HG02943 (cell line): ENCODE results near the gene NPEPL1.

Experiments
- ATAC-seq: cut with Tn5 transposase; IDR thresholded peaks from one replicate; pipeline ENCODE4 v1.9.1; 2021; ENCODE audit warnings: mild to moderate bottlenecking, low read depth, moderate library complexity; ENCODE audit not compliant: unreplicated experiment

Gene NPEPL1

GRCh38 chr20:58698741-58699622 lies 6.4 kb downstream of the NPEPL1 start:
- ATAC-seq, result no peak

GRCh38 chr20:58699623-58700107 lies 7.1 kb downstream of the NPEPL1 start:
- no peak for ATAC-seq

GRCh38 chr20:58700121-58700821 lies 7.7 kb downstream of the NPEPL1 start:
- no peak for ATAC-seq

- ATAC-seq, result no peak
These were observed 8.2 kb downstream of the NPEPL1 start for GRCh38 chr20:58700823-58701222.

- no peak for ATAC-seq
These were observed 9.0 kb downstream of the NPEPL1 start for GRCh38 chr20:58701431-58702160.

- no peak for ATAC-seq
These were observed 9.5 kb downstream of the NPEPL1 start for GRCh38 chr20:58702161-58702510.

- no peak for ATAC-seq
These were observed 10.5 kb downstream of the NPEPL1 start for GRCh38 chr20:58702859-58703648.

- no peak for ATAC-seq
These were observed 11.3 kb downstream of the NPEPL1 start for GRCh38 chr20:58703765-58704371.

- ATAC-seq, result no peak
These were observed 12.8 kb downstream of the NPEPL1 start for GRCh38 chr20:58705208-58705926.

- ATAC-seq, result no peak
These were observed 13.7 kb downstream of the NPEPL1 start for GRCh38 chr20:58706150-58706892.

- no peak for ATAC-seq
These were observed 14.5 kb downstream of the NPEPL1 start for GRCh38 chr20:58706975-58707681.

- ATAC-seq, result no peak
These were observed 15.2 kb downstream of the NPEPL1 start for GRCh38 chr20:58707770-58708169.

GRCh38 chr20:58708246-58708931 lies 15.8 kb downstream of the NPEPL1 start:
- no peak for ATAC-seq

GRCh38 chr20:58709013-58709702 lies 16.6 kb downstream of the NPEPL1 start:
- ATAC-seq, result no peak

GRCh38 chr20:58709703-58710039 lies 17.1 kb downstream of the NPEPL1 start:
- no peak for ATAC-seq

- no peak for ATAC-seq
These were observed 18.1 kb downstream of the NPEPL1 start for GRCh38 chr20:58710481-58711265.
